HCT116 (cell line): Measurements from ENCODE around the gene CTIF. TPM values are rescaled to one million over a fixed set of nuclear protein-coding genes. Genes with fewer than 3 reads are reported as not detected.

Experiments
- ATAC-seq: fragments of 200-7000 bp; cut with Tn5 transposase; 2 replicates; pipeline ENCODE4 v1.9.1; 2020; ENCODE audit warnings: mild to moderate bottlenecking, moderate library complexity
- BruUV-seq: library from RNA; stranded (reverse); fragments of 400-500 nt; replicated peaks from 2 replicates; lab custom pipeline; 2021; lab: Mats Ljungman, UMichigan
- CTCF ChIA-PET: fragments of 300-600 bp; sonication (Branson Sonifier 250); formaldehyde crosslinking; loops from one replicate; lab custom pipeline; 2021; ENCODE audit warnings: antibody characterized with exemption; lab: Charles Lee
- POLR2A ChIA-PET: fragments of 300-600, 350-600 bp; sonication (Branson Sonifier 250); formaldehyde crosslinking; loops from one replicate; lab custom pipeline; 2021; ENCODE audit warnings: antibody characterized with exemption; lab: Charles Lee
- RAD21 ChIA-PET, 2 experiments: fragments of 300-600 bp; sonication (Branson Sonifier 250); formaldehyde crosslinking; loops; one replicate each; lab custom pipeline; 2023; ENCODE audit warnings: low total read pairs in 2 of 2; ENCODE audit not compliant: uncharacterized antibody in 2 of 2, unreplicated experiment in 2 of 2, low non-redundant PET in 1 of 2; lab: Charles Lee
- DNase-seq: peaks from one replicate; pipeline ENCODE4 v3.0.0-alpha.2; 2010; ENCODE audit warnings: low read depth, low spot score
- H2AFZ ChIP-seq: fragments of 200-600 bp; shearing (Covaris generic), sonication (generic); 2 replicates; pipeline ENCODE4 v1.6.1; 2017; ENCODE audit warnings: low read depth, mixed run types, mixed read lengths, antibody characterized with exemption, low read length; ENCODE audit not compliant: poor library complexity, severe bottlenecking
- H3K27ac ChIP-seq: 2 replicates; pipeline ENCODE4 v1.5.1; 2012; ENCODE audit warnings: low read depth, low read length
- H3K27me3 ChIP-seq: fragments of 200-600 bp; sonication (generic); 2 replicates; pipeline ENCODE4 v1.6.1; 2016; ENCODE audit warnings: mixed run types, low read length, mixed read lengths; ENCODE audit not compliant: insufficient read depth
- H3K36me3 ChIP-seq, 2 experiments: fragments of 200-500 bp in 1 of 2; fragments of 200-600 bp in 1 of 2; sonication (Bioruptor generic) in 1 of 2; sonication (generic) in 1 of 2; 2 replicates each; pipeline versions ENCODE4 v1.5.1 to v1.6.1; 2014 to 2016; ENCODE audit warnings: low read length in 2 of 2, inconsistent platforms in 1 of 2, mixed read lengths in 1 of 2, mixed run types in 1 of 2; ENCODE audit not compliant: insufficient read depth in 2 of 2, control insufficient read depth in 1 of 2
- H3K4me1 ChIP-seq, 2 experiments: fragments of 200-600 bp in 1 of 2; sonication (generic) in 1 of 2; 2 replicates each; pipeline versions ENCODE4 v1.5.1 to v1.6.1; 2012 to 2017; ENCODE audit warnings: low read length in 2 of 2, inconsistent platforms in 1 of 2, mild to moderate bottlenecking in 1 of 2, mixed read lengths in 1 of 2, mixed run types in 1 of 2, moderate library complexity in 1 of 2; ENCODE audit not compliant: insufficient read depth in 2 of 2, control insufficient read depth in 1 of 2
- H3K4me2 ChIP-seq: fragments of 200-600 bp; sonication (generic); 2 replicates; pipeline ENCODE4 v1.6.1; 2017; ENCODE audit warnings: mixed run types, low read length, mixed read lengths
- H3K4me3 ChIP-seq, 2 experiments: fragments of 200-600 bp in 1 of 2; sonication (generic) in 1 of 2; replicated peaks in 1 of 2; 2 replicates each; pipeline ENCODE4 v1.5.1; 2011 to 2016; ENCODE audit warnings: low read length in 2 of 2, control low read depth in 1 of 2, low read depth in 1 of 2, mild to moderate bottlenecking in 1 of 2, mixed read lengths in 1 of 2, mixed run types in 1 of 2
- H3K79me2 ChIP-seq: fragments of 200-600 bp; sonication (generic); 2 replicates; pipeline ENCODE4 v1.6.1; 2017; ENCODE audit warnings: mild to moderate bottlenecking, mixed run types, low read length, moderate library complexity, mixed read lengths; ENCODE audit not compliant: insufficient read depth
- H3K9ac ChIP-seq: fragments of 200-600 bp; sonication (generic); 2 replicates; pipeline ENCODE4 v1.6.1; 2016; ENCODE audit warnings: low read length, mixed read lengths
- H3K9me2 ChIP-seq: fragments of 200-600 bp; sonication (generic), shearing (Covaris generic); 2 replicates; pipeline ENCODE4 v1.6.1; 2017; ENCODE audit warnings: mixed run types, mild to moderate bottlenecking, moderate library complexity; ENCODE audit not compliant: insufficient read depth
- H3K9me3 ChIP-seq, 2 experiments: fragments of 200-500 bp in 1 of 2; fragments of 200-600 bp in 1 of 2; sonication (Bioruptor generic) in 1 of 2; sonication (generic) in 1 of 2; 2 replicates each; pipeline ENCODE4 v1.6.1; 2014 to 2017; ENCODE audit warnings: low read length in 2 of 2, mixed read lengths in 2 of 2, inconsistent platforms in 1 of 2, low read depth in 1 of 2, mild to moderate bottlenecking in 1 of 2, mixed run types in 1 of 2, moderate library complexity in 1 of 2; ENCODE audit not compliant: control insufficient read depth in 1 of 2, insufficient read depth in 1 of 2
- H4K20me1 ChIP-seq: fragments of 200-600 bp; sonication (generic), shearing (Covaris generic); 2 replicates; pipeline ENCODE4 v1.6.1; 2017; ENCODE audit warnings: mixed run types, mild to moderate bottlenecking, moderate library complexity; ENCODE audit not compliant: insufficient read depth
- ELF1 ChIP-seq: IDR thresholded peaks from 2 replicates; pipeline ENCODE4 v1.6.1; 2012; ENCODE audit warnings: low read depth, borderline replicate concordance
- EZH2 ChIP-seq: fragments of 200-600 bp; sonication (generic); IDR thresholded peaks from 2 replicates; pipeline ENCODE4 v1.6.1; 2017; ENCODE audit warnings: antibody characterized with exemption, mixed run types
- RAD21 ChIP-seq: IDR thresholded peaks from 2 replicates; pipeline ENCODE4 v1.6.1; 2012; ENCODE audit warnings: low read depth, mild to moderate bottlenecking
- SP1 ChIP-seq: IDR thresholded peaks from 2 replicates; pipeline ENCODE4 v1.6.1; 2012; ENCODE audit warnings: low read depth
- ZFX ChIP-seq: fragments of 450-650 bp; IDR thresholded peaks from 2 replicates; pipeline ENCODE4 v1.6.1; 2017
- ZNF274 ChIP-seq: fragments of 200-500 bp; sonication (Bioruptor generic); IDR thresholded peaks from 2 replicates; pipeline ENCODE4 v1.6.1; 2014; ENCODE audit warnings: mild to moderate bottlenecking, low read depth, low read length, inconsistent platforms
- intact Hi-C: fragments of 100-400 bp; cut with micrococcal nuclease; formaldehyde crosslinking; loops from 2 replicates; pipeline ENCODE4 v1.10.0; 2022
- total RNA-seq: library from RNA; stranded (reverse); gene quantifications from one replicate; pipeline ENCODE4 v1.2.1, GENCODE V29; 2021; ENCODE audit not compliant: unreplicated experiment
- TF ChIP-seq, protein P1 (sequence below), 3 experiments: fragments of 200-600 bp in 1 of 3; sonication (generic) in 1 of 3; IDR thresholded peaks in 2 of 3; conservative IDR thresholded peaks in 1 of 3; 2 replicates each; pipeline ENCODE4 v1.5.1; 2012 to 2017; ENCODE audit warnings: low read depth in 2 of 3, low read length in 2 of 3, antibody characterized with exemption in 1 of 3, borderline replicate concordance in 1 of 3, control low read depth in 1 of 3, mild to moderate bottlenecking in 1 of 3, mixed read lengths in 1 of 3, mixed run types in 1 of 3, moderate library complexity in 1 of 3; ENCODE audit not compliant: insufficient read depth in 1 of 3
- TF ChIP-seq, protein P2 (sequence below): IDR thresholded peaks from 2 replicates; pipeline ENCODE4 v1.6.1; 2012
- TF ChIP-seq, protein P3 (sequence below): IDR thresholded peaks from 2 replicates; pipeline ENCODE4 v1.6.1; 2011; ENCODE audit warnings: mild to moderate bottlenecking, low read length, moderate library complexity; ENCODE audit not compliant: insufficient replicate concordance; ENCODE audit errors: extremely low read depth

The CTIF gene
- total RNA-seq, 1 experiment from 2014 or later = 19.7 TPM

DNA sequence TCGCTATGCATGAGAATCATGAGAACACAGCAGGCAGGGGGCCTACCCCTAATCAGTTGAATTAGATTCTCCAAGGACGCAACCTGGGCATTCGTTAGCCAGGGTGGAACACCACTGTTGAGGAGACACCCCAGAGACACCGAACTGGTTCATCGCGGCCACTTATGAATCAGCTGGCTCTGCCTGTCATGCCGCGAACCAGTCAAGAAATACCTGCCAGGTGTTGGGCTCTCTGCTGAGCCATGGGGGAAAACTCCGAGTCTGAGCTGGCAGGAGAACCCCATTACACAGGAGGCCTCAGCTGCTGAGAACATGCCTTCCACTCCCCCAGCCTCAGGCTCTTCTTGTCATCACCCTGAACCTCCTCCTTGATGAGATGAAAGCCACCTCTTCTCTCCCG, 227.7 kb downstream of the CTIF start (continued):
- TF ChIP-seq, protein P1, sequence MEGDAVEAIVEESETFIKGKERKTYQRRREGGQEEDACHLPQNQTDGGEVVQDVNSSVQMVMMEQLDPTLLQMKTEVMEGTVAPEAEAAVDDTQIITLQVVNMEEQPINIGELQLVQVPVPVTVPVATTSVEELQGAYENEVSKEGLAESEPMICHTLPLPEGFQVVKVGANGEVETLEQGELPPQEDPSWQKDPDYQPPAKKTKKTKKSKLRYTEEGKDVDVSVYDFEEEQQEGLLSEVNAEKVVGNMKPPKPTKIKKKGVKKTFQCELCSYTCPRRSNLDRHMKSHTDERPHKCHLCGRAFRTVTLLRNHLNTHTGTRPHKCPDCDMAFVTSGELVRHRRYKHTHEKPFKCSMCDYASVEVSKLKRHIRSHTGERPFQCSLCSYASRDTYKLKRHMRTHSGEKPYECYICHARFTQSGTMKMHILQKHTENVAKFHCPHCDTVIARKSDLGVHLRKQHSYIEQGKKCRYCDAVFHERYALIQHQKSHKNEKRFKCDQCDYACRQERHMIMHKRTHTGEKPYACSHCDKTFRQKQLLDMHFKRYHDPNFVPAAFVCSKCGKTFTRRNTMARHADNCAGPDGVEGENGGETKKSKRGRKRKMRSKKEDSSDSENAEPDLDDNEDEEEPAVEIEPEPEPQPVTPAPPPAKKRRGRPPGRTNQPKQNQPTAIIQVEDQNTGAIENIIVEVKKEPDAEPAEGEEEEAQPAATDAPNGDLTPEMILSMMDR (IDR thresholded peaks at IDR 0.05 in 2 of 3, conservative IDR thresholded peaks at IDR 0.05 in 1 of 3; ENCODE audit: borderline replicate concordance in 1 of 3, insufficient read depth in 1 of 3, low read depth in 2 of 3, low read length in 2 of 3) = no peak
- no peak for TF ChIP-seq ZNF274
- TF ChIP-seq, protein P2, sequence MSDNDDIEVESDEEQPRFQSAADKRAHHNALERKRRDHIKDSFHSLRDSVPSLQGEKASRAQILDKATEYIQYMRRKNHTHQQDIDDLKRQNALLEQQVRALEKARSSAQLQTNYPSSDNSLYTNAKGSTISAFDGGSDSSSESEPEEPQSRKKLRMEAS = no peak
- no peak for TF ChIP-seq RAD21
- no peak for TF ChIP-seq EZH2

DNA sequence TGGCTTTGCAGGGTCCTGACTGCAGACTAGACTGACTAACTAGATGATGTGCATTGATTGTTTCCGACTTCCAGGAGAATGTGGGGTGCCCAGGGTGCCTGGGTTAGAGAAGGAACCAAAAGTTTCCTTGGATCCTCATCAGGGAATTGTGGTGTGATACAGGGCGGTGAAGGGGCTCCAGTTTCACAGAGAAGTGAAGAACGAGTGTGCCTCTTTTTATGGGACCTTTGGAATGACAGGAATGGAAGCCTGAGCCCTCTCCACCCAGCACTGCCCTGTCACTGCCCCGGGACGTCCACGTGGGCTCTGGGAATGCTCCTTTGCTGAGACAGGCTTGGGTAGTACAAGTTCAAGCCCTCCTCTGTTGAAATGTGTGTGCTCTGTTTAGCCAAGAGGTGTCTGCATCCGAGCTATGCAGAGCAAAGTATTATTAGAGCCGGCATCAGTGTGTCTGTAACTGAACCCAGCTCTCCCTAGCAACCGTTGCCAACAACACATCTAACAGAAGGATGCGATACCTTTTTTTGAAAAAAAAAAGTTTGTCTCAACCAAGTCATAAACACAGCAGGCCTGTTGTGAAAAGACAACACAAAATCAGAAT, 228.4 kb downstream of the CTIF start:
- Histone ChIP-seq H2AFZ (no peak overlapping the region), H3K36me3 (no peaks in the 10 kb centered on the region), H3K27me3 (no peaks in the 10 kb centered on the region), H3K4me3 (no peak overlapping the region), H3K79me2 (no peaks in the 10 kb centered on the region), H3K9me2 (no peaks in the 10 kb centered on the region), H3K4me1 (no peaks in the 10 kb centered on the region), H3K27ac (no peak overlapping the region), H4K20me1 (no peaks in the 10 kb centered on the region), H3K4me2 (no peak overlapping the region), H3K9me3 (no peaks in the 10 kb centered on the region), H3K9ac (no peak overlapping the region)
- ChIA-PET CTCF (no interaction called here), RAD21 (no interaction called here), POLR2A (no interaction called here)
- no TSS peak for BruUV-seq
- ATAC-seq (no peak), DNase-seq (no peak)
- intact Hi-C loops = no loop called here
- no peak for TF ChIP-seq ELF1
- TF ChIP-seq ZFX = no peak
- TF ChIP-seq, protein P3, sequence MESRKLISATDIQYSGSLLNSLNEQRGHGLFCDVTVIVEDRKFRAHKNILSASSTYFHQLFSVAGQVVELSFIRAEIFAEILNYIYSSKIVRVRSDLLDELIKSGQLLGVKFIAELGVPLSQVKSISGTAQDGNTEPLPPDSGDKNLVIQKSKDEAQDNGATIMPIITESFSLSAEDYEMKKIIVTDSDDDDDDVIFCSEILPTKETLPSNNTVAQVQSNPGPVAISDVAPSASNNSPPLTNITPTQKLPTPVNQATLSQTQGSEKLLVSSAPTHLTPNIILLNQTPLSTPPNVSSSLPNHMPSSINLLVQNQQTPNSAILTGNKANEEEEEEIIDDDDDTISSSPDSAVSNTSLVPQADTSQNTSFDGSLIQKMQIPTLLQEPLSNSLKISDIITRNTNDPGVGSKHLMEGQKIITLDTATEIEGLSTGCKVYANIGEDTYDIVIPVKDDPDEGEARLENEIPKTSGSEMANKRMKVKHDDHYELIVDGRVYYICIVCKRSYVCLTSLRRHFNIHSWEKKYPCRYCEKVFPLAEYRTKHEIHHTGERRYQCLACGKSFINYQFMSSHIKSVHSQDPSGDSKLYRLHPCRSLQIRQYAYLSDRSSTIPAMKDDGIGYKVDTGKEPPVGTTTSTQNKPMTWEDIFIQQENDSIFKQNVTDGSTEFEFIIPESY = no peak
- no peak for TF ChIP-seq SP1
